Hepatocyte (in vitro differentiated cells): ENCODE results near the gene DMC1. TPM values are rescaled to one million over a fixed set of nuclear protein-coding genes. Genes with fewer than 3 reads are reported as not detected.

Experiments
- DNase-seq: peaks from one replicate; pipeline ENCODE4 v3.0.0-alpha.2; 2016; ENCODE audit warnings: low spot score
- H2AFZ ChIP-seq: fragments of 200-600 bp; sonication (generic); 2 replicates; pipeline ENCODE4 v1.6.0; 2016; ENCODE audit warnings: antibody characterized with exemption, mild to moderate bottlenecking
- H3K27ac ChIP-seq: fragments of 200-600 bp; sonication (generic); 2 replicates; pipeline ENCODE4 v1.5.1; 2016; ENCODE audit warnings: mild to moderate bottlenecking
- H3K27me3 ChIP-seq: fragments of 200-600 bp; sonication (generic); 2 replicates; pipeline ENCODE4 v1.6.1; 2016
- H3K36me3 ChIP-seq: fragments of 200-600 bp; sonication (generic); replicated peaks from 2 replicates; pipeline ENCODE4 v1.5.1; 2016; ENCODE audit warnings: low read depth; ENCODE audit not compliant: insufficient read depth
- H3K4me1 ChIP-seq: fragments of 200-600 bp; sonication (generic); 2 replicates; pipeline ENCODE4 v1.5.1; 2016; ENCODE audit warnings: mild to moderate bottlenecking, moderate library complexity; ENCODE audit not compliant: insufficient read depth
- H3K4me2 ChIP-seq: fragments of 200-600 bp; sonication (generic); 2 replicates; pipeline ENCODE4 v1.6.0; 2016
- H3K4me3 ChIP-seq: fragments of 200-600 bp; sonication (generic); 2 replicates; pipeline ENCODE4 v1.5.1; 2016; ENCODE audit warnings: mild to moderate bottlenecking
- H3K79me2 ChIP-seq: fragments of 200-600 bp; sonication (generic); 2 replicates; pipeline ENCODE4 v1.6.0; 2017; ENCODE audit warnings: mild to moderate bottlenecking
- H3K9me2 ChIP-seq: fragments of 200-600 bp; sonication (generic); replicated peaks from 2 replicates; pipeline ENCODE4 v1.6.0; 2017; ENCODE audit warnings: mild to moderate bottlenecking; ENCODE audit not compliant: insufficient read depth
- H3K9me3 ChIP-seq: fragments of 200-600 bp; sonication (generic); 2 replicates; pipeline ENCODE4 v1.5.1; 2016; ENCODE audit warnings: low read depth, mild to moderate bottlenecking
- H4K20me1 ChIP-seq: fragments of 200-600 bp; sonication (generic); 2 replicates; pipeline ENCODE4 v1.6.0; 2016; ENCODE audit warnings: mild to moderate bottlenecking; ENCODE audit not compliant: insufficient read depth, poor library complexity, severe bottlenecking
- EZH2 ChIP-seq: fragments of 200-600 bp; sonication (generic); IDR thresholded peaks from 2 replicates; pipeline ENCODE4 v1.6.1; 2016; ENCODE audit warnings: antibody characterized with exemption, mild to moderate bottlenecking, borderline replicate concordance
- EZH2phosphoT487 ChIP-seq: fragments of 200-600 bp; sonication (generic); IDR thresholded peaks from one replicate; pipeline ENCODE4 v1.6.1; 2018; ENCODE audit warnings: antibody characterized with exemption, mild to moderate bottlenecking, low read depth, moderate library complexity; ENCODE audit not compliant: unreplicated experiment, severe bottlenecking
- WGBS: methylation state at CpG from one replicate; pipeline ENCODE4 v1.1.6; 2016; ENCODE audit warnings: low lambda C conversion rate; ENCODE audit errors: missing lambda C conversion rate; 5-methylcytosine and 5-hydroxymethylcytosine counted together
- polyA plus RNA-seq: library from polyadenylated mRNA; unstranded; fragments of >200 nt; fragmentation: Nextera tagmentation; extraction: Ambion mirVana; gene quantifications from 2 replicates; pipeline ENCODE4 v1.2.1, GENCODE V29; 2016
- total RNA-seq: library from RNA; depleted of rRNA; stranded (reverse); fragments of >200 nt; gene quantifications from 2 replicates; pipeline ENCODE4 v1.2.3, GENCODE V29; 2014
- TF ChIP-seq, protein P1 (sequence below): fragments of 200-600 bp; sonication (generic); IDR thresholded peaks from 2 replicates; pipeline ENCODE4 v1.5.1; 2016; ENCODE audit warnings: antibody characterized with exemption, mild to moderate bottlenecking; ENCODE audit not compliant: poor library complexity

Gene DMC1
- total and polyA plus RNA-seq, 2 experiments from 2014 or later = 0.74 to 0.80 TPM

GRCh38 chr22:38565441-38565840, 4.5 kb downstream of the DMC1 start:
- Histone ChIP-seq H3K79me2 (no peaks in the 10 kb centered on the region), H3K4me3 (no peak overlapping the region), H4K20me1 (no peaks in the 10 kb centered on the region), H3K27ac (no peak overlapping the region), H2AFZ (no peak overlapping the region), H3K4me1 (no peaks in the 10 kb centered on the region), H3K27me3 (no peaks in the 10 kb centered on the region), H3K9me2 (no peaks in the 10 kb centered on the region), H3K4me2 (no peak overlapping the region), H3K9me3 (no peaks in the 10 kb centered on the region), H3K36me3 (no peaks in the 10 kb centered on the region)
- TF ChIP-seq, protein P1, sequence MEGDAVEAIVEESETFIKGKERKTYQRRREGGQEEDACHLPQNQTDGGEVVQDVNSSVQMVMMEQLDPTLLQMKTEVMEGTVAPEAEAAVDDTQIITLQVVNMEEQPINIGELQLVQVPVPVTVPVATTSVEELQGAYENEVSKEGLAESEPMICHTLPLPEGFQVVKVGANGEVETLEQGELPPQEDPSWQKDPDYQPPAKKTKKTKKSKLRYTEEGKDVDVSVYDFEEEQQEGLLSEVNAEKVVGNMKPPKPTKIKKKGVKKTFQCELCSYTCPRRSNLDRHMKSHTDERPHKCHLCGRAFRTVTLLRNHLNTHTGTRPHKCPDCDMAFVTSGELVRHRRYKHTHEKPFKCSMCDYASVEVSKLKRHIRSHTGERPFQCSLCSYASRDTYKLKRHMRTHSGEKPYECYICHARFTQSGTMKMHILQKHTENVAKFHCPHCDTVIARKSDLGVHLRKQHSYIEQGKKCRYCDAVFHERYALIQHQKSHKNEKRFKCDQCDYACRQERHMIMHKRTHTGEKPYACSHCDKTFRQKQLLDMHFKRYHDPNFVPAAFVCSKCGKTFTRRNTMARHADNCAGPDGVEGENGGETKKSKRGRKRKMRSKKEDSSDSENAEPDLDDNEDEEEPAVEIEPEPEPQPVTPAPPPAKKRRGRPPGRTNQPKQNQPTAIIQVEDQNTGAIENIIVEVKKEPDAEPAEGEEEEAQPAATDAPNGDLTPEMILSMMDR = no peak
- TF ChIP-seq EZH2 = no peak
- no peak for TF ChIP-seq EZH2phosphoT487
- DNase-seq = no peak
- 95% methylated on average over 1 of the region's 1 CpG for WGBS

GRCh38 chr22:38564669-38565068, 5.3 kb downstream of the DMC1 start:
- no peak for DNase-seq
- no peaks in the 10 kb centered on the region for H3K36me3 ChIP-seq
- H3K4me2 ChIP-seq = no peak overlapping the region
- no peaks in the 10 kb centered on the region for H3K79me2 ChIP-seq
- TF ChIP-seq EZH2phosphoT487 = no peak
- TF ChIP-seq, protein P1 = no peak
- WGBS = 82% methylated on average over 2 of the region's 2 CpGs
- no peak overlapping the region for H3K4me3 ChIP-seq
- no peak overlapping the region for H3K27ac ChIP-seq
- H3K9me2 ChIP-seq = no peaks in the 10 kb centered on the region
- H3K4me1 ChIP-seq = no peaks in the 10 kb centered on the region
- H3K27me3 ChIP-seq = no peaks in the 10 kb centered on the region
- H4K20me1 ChIP-seq = no peaks in the 10 kb centered on the region
- H2AFZ ChIP-seq = no peak overlapping the region
- no peaks in the 10 kb centered on the region for H3K9me3 ChIP-seq

- H3K9me2 ChIP-seq = no peaks in the 10 kb centered on the region
- no peak overlapping the region for H3K4me2 ChIP-seq
- no peak for DNase-seq
- H3K9me3 ChIP-seq = no peaks in the 10 kb centered on the region
- H3K36me3 ChIP-seq = no peaks in the 10 kb centered on the region
- TF ChIP-seq EZH2 (no peak), EZH2phosphoT487 (no peak)
- TF ChIP-seq, protein P1 = no peak
- no peak overlapping the region for H3K4me3 ChIP-seq
- H4K20me1 ChIP-seq = no peaks in the 10 kb centered on the region
- H3K27me3 ChIP-seq = no peaks in the 10 kb centered on the region
- H3K27ac ChIP-seq = no peak overlapping the region
- no peak overlapping the region for H2AFZ ChIP-seq
- WGBS = 84% methylated on average over 3 of the region's 3 CpGs
- H3K4me1 ChIP-seq = no peaks in the 10 kb centered on the region
- H3K79me2 ChIP-seq = no peaks in the 10 kb centered on the region
Observed at GRCh38 chr22:38554281-38554680, 15.7 kb downstream of the DMC1 start.
